HG03025 (cell line): ENCODE results near the gene AKAP6.
"Not testable (repeated sequence)": the region's sequence is repeated elsewhere in the genome, so short reads cannot be mapped to it uniquely, and the experiment has no call there.

Experiments used
- ATAC-seq: cut with Tn5 transposase; IDR thresholded peaks from one replicate; pipeline ENCODE4 v1.9.1; 2021; ENCODE audit warnings: mild to moderate bottlenecking, moderate library complexity; ENCODE audit not compliant: unreplicated experiment, low FRiP score

AKAP6 gene

DNA sequence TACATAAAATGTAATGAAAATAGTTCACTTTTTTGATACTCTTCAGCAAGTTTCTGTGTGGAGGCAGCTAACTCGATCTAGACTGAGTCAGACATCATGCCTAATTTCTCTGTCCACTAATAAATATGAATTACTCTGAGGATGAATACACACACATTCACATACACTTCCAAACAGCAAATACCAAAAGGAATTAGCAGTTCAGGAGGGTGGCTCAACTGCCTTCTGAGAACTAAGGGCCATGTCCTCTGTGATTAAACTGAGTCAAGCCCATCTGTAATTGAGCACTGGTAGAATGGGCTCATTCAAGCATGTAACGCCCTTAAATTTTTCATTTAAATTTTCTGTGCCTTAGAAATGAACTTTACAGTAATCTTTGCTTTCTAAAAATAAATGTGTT lies 242.5 kb downstream of the AKAP6 start:
- ATAC-seq: no peak

DNA sequence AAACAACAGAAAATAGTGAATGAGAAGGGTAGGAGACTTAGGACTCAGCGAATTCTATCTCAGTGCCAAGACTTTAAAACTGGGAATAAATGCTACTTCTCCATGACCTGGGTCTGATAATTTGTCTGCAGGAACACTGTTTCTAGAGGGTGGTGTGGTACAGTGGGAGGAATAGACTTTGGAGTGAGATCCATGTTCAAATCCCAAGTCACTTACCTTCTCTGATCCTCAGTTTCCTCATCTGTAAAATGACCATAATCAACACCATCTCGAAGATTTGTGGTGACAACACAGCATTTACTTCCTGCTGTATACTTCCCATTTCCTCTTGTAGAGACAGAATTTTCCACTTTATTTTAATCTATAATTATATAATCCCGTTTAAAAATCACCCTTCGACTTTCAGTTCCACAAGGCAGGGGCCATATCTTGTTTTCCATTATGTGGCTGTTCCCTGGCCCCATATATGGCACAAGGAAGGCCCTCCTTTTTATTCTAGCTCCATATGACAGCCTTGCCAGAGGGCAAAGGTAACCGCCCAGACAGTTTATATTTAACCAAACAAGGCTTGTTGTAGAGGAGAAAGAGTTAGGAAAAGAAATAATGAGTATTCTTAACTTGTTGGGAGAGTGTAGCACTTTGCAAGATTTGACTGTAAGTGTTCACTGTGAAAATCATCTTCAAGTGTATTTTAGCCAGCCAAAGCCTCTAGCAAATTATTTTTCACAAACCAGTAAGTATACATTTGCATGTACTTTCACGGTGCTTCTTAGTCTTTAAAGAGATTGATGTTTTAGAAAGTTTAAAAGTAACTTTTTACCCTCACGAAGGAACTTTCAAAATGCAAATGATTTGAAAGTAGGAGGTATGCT lies 243.1 kb downstream of the AKAP6 start:
- ATAC-seq: peak; percentile 53

DNA sequence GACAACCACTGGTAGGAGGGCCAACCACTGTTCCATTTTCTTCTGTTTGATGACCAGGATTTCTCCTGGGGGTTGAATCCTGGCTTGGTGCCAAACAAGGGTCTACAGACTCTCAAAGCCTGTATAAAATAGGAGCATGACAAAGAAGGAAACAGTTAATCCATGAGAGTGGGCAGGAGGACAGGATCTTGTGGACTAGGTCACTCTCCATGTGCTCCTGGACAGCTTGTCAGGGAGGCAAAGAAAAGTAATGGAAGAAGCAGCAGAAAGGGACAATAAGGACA lies 243.7 kb downstream of the AKAP6 start:
- no peak for ATAC-seq

DNA sequence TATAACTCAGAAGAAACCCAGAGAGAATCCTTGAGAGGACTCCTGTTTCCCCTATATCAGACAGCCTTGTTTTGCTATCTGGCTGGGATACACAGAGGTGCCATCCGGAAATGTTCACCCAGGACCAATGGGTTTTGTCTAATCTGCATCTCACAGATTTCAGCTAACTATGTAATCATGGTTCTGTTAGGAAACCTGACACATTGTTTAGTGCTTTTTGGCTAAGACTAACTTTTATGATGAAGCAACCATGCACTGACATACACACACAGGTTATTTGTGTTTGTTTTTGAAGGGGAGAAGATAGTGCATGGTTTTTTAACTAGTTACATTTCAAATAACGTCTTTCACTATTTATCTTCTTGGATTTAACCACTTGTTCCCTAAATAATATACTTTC lies 245.2 kb downstream of the AKAP6 start:
- no peak for ATAC-seq

DNA sequence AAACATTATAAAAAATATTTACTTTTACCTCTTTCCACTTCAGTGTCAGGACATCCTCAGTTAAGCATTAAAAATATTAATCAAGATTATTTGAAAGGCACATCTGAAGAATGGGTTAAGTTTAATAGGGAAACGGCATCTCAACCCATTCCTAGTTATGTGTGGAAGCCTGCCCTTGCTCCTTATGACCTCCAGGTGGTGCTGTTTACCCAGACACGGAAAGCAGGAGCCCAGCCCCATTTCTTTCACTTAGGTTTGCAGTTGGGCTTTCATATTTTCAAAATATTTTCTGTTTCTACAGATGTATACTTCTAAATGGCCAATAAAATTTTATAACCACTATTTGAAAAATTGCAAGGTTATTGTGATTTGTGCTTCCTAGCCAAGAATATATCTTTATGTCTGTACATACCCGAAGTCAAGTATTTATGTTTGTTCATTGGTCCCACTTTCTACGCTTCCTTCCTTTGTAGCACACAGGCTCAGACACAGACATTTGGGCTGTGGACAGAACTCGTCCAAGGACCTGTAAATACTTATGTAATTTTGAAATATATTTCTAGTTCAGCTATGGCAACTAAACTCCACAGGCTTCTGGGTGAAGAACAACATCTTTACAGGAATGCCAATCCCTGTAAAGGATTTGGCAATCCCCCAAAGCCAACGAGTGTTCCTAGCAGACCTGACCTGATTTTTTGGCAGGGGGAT lies 247.1 kb downstream of the AKAP6 start:
- ATAC-seq: peak; percentile 45

DNA sequence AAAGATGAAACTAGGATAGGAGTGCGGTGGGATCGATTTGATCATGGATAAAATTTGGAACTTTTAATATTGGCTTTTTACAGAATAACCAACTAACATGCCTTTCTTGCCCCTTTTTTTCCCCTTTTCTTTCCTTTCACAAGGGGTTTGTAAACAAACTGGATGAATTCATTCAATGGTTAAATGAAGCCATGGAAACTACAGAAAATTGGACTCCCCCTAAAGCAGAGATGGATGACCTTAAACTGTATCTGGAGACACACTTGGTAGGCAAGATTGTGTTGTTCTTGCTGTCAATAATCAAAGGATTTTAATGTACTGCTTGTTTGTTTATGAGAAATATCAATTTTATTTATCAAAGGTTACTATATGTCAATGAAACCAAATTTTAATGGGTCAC lies 247.9 kb downstream of the AKAP6 start:
- ATAC-seq: no peak

DNA sequence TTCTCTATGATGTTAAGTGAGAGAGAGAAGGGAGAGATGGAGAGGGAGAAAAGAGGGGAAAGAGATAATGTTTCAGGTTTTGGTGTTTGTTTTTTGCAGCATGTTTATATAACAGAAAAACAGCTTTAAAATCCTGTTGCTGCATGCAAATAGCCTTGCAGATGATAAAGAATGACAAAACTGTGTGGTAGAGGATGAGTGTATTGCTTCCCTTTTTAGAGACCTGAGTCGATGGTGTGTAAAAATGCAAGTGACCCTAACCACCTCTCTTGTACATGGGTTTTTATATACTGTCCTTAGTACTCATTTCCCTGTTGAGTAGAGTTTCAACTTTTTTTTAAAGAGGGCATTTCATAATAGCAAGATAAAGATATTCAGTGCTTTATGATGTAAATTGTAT lies 249.1 kb downstream of the AKAP6 start:
- ATAC-seq: peak; percentile 81

DNA sequence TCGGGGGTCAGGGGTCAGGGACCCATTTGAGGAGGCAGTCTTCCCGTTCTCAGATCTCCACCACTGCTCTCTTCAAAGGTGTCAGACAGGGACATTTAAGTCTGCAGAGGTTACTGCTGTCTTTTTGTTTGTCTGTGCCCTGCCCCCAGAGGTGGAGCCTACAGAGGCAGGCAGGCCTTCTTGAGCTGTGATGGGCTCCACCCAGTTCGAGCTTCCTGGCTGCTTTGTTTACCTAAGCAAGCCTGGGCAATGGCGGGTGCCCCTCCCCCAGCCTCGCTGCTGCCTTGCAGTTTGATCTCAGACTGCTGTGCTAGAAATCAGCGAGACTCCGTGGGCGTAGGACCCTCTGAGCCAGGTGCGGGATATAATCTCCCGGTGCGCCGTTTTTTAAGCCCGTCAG lies 254.3 kb downstream of the AKAP6 start:
- ATAC-seq: not testable (repeated sequence)

DNA sequence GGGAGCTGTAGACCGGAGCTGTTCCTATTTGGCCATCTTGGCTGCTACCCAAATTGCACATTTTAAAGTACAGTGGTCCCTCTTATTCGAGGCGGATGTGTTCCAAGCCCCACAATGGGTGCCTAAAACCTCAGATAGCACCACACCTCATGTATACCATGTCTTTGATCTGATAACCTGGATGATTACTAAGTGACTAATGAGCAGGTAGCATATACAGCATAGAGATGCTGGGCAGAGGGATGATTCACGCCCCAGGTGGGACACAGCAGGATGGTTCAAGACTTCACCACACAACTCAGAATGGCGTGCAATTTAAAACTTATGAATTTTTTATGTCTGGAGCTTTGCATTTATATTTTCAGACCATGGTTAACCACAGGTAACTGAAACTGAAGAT lies 255.0 kb downstream of the AKAP6 start:
- no peak for ATAC-seq

DNA sequence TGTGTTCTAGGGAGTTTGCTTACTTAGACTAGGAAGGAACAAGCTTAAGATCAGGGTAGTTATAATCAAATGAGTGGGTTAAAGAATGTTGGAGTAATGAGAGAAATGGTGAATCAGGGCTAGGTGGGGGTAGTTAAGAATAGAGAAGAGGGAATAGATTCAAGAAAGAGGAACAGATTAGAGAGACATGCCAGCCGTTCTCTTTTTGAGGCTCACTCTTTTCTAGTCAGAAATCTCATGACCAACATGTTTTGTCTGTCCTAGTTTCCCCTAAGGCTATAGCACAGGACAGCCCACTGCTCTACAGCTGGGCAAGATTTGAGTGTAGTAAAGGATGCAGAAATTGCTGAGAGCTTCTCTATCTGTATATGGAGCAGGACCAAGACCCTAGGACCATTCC lies 258.4 kb downstream of the AKAP6 start:
- ATAC-seq: no peak

DNA sequence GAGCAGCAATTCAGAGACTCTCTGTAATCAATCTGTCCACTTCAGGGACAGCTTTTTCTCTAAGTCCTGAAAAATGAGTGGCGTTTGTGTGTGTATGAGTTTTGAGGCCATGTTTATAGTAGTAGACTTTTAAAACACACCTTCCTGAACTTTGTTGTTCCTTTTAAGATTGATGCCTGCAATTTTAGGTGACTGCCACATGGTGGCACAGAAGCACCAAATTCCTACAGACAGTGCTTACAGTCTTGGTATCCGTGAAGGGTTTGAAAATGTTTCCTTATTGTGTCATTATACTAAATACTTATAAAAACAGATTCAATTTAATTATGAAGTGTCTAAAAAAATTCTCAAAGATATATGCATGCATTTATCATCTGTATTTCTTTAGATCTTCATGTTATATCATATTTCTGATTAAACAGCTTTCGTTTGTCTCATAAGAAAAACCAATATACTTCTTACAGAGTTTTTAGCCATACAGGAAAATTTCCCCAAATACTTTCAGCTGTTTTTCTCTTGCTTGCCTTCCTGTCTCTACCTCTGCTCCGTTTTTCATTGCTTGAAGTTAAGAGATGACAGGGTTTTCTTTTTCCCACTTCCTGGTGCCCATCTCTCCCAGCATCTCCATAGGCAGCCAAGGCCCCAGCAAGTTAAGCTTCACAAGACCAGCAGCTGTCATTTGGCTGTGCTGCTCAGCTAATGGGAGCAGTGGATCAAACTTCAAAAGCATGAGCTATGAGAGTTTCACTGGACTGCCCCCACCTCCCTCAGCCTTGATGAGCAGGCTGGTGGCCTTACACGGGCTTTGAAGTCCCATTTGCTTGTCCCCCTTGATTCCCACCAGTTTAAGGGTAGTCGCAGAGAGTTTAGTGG lies 259.6 kb downstream of the AKAP6 start:
- peak; percentile 51 for ATAC-seq

DNA sequence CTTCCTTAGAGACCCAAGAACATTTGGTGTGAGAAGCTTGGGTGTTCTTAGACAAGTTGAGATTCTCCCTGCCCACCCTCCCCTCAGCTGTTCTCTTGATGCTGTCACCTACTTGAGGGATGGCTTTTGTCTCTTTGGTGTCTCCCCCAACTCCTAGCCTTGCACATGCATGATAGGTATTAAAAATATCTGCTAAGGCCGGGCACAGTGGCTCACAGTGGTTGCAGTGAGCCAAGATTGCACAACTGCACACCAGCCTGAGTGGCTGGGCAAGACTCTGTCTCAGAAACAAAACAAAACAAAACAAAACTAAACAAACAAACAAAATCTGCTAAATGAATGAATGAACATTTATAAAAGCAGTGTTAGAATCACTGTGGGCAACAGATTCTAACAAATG lies 261.1 kb downstream of the AKAP6 start:
- ATAC-seq: no peak

DNA sequence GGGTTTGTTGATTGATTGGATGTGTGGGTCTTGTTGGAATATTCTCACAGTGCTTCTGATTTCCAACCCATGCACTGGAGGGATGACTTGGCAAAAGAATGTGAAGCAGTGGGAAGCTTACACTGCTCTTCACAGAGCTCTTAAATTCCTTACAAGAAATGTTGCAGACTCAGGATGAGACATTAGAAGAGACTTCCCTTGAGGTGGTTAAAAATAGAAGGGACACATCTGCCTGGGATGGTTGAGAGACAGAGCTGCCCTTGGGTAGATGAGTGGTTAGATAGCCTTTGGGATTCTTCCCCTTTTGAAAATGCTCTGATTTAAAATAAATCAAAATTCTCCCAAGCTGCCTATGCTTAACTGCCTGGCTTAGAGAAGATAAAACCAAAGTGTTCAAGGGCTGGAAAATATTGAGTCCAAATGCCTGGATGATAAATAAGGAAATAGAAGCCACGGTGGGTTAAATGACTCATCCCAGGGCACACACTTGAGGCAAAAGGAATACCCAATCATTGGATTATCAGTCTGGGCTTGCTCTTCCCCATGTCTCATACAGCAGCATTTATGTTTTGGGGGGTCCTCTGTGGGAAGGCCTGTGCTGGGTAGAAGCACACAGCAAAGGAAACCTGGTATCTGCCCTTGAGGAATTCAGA lies 264.3 kb downstream of the AKAP6 start:
- no peak for ATAC-seq

DNA sequence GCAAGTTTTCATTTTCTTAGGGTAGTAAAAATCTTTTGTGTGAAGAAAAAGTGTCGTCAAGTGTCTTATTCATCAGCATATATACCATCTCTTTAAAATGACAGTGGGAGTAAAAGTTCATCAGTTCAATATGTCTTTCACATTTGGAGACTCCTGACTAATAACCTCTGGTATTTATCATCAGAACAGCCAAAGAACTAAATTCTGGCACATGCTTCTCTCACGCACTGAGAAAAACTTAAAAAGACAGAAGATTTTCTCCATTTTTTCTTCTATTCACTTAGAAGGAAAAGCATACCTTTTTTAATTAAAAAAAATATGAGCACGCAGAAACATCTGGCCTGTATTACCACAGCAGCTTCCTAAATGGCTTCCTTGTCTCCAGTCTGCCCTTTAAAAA lies 265.7 kb downstream of the AKAP6 start:
- no peak for ATAC-seq

DNA sequence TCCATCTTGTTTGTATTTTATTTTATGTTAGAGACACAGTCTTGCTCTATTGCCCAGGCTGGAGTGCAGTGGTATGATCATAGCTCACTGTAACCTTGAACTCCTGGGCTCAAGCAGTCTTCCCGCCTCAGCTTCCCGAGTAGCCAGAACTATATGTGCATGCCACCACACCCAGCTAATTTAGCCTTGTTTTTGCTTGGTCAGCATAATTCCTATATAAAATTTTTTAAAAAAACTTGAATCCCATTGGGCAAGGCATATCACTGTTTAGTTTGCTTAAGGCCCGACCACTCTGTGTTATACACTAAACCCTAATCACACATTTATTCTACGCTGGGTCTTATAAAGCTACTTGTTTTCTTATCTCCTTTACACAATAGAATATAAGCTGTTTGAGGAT lies 266.4 kb downstream of the AKAP6 start:
- no peak for ATAC-seq

DNA sequence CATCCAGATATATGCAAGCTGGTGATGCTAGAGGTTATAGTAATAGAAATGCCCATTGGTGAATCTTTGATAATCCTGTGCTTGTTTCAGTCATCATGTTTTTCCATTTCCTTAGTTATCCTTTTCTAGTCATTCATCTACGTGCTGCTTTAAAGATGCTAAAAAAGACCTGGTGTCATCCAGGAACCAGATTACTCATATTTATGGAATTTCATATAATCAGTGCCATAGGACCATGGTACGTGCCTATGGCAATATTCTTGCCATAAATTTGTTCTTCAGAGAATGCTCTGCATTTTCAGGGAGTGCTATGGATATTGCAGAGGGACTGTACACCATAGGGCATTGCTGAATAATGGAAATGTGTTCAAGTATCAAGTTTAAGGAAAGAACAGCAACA lies 267.3 kb downstream of the AKAP6 start:
- no peak for ATAC-seq

DNA sequence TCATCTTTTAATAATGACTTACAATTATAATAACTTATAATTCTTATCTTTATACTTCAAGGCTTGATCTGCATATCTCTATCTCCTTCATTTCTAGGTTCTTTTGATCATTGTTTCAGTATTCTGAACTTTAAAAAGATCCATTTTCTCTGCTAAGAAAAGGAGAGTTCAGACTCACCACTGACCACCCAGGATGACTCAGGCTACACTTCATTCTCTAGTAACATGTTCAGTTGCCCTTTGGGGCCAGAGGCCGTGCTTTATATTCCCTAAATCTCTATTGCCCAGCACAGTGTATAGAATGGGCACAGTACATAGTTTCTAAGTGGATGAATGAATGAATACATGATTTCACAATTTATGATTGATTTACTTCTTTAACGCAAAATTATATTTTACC lies 268.7 kb downstream of the AKAP6 start:
- ATAC-seq: no peak

DNA sequence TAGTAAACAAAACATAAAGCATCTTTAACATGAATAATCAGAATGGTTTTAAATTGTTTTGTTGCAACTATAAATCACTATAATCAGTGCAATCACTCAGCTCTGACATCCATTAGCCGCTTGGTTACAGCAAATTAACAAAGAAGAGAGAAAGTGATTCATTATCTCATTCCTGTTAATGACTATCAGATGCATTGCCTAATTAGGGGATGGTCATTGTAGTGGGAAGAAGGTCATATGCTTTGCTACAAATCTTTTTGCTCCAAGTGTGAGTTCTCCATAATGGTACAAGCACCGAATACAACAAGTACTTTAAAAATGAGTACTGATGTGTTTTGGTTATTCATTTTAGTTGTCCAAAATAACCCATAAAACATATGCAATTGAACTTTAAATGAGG lies 272.0 kb downstream of the AKAP6 start:
- ATAC-seq: no peak

DNA sequence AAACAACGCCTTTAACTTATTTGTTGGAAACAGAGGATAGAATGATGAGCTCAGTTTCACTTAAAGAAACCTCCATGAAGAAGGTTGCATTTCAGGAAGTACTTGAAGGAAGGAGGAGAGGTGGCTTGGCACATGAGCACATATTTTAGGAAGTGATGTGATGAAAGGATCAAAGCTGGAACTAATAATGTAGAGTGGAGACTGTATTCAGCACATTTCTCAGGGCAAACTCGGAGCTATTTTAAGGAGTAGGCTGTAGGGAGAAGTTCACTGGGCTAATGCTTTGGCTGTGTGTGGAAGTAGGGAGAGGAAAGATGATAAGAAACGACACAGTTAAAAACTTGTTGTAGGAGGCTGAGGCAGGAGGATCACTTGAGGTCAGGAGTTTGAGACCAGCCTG lies 272.8 kb downstream of the AKAP6 start:
- no peak for ATAC-seq

DNA sequence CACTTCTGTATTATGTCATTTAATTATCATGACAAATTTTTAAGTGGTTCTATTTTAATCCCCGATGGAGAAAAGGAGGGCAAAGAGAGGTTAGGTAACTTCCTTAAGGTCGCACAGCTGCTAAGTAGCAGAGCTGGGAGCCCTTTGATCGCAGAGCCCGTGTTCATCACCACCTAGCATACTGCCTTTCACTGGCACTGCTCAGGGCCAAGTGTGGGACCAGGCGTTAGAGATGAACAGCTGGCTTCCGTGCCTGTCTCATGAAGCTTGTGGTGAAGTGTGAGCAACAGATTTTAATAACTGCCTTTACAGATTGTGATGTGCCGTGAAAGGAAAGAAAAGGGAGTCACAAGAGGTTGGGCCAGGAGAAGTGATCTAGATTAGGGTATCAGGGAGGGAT lies 273.6 kb downstream of the AKAP6 start:
- no peak for ATAC-seq
